Dermis microvascular lymphatic vessel endothelial cell (primary cell): ENCODE data around the gene KDM4F. TPM values are rescaled to one million over a fixed set of nuclear protein-coding genes. Genes with fewer than 3 reads are reported as not detected.

Source experiments
- DNase-seq, 2 donors: peaks; one replicate each; pipeline versions ENCODE4 v3.0.0 to v3.0.0-alpha.2; 2010; ENCODE audit warnings: low read depth in 2 of 2
- total RNA-seq: library from RNA; depleted of rRNA; stranded (reverse); fragments of >200 nt; gene quantifications from 2 replicates; pipeline ENCODE4 v1.2.1, GENCODE V29; 2014

KDM4F gene
- total RNA-seq, 1 donor from 2014 or later, result not detected

DNA sequence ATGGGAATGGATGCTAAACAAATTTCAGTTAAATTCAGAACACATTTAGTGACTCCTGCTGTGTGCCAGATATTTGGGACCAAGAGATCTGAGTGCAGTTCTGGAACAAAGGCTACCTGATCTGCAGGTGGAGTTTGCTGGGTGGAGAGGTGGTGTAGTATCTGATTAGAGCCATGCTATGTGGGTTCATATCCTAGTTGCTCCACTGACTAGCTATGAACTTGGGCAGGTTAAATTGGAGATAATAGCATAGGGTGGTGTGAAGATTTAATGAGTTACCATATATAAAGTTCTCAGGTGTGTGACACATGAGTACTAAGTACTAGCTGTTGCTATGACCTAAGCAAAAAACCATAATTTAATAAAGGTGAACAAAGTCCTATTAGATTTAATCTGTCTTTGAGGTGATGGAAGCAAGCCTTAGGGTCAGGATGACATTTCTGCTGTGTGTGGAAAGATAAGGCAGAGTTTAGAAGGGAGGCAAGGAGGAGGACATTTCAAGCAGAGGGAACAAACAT is 42.5 kb downstream of the KDM4F start:
- no peak for DNase-seq

DNA sequence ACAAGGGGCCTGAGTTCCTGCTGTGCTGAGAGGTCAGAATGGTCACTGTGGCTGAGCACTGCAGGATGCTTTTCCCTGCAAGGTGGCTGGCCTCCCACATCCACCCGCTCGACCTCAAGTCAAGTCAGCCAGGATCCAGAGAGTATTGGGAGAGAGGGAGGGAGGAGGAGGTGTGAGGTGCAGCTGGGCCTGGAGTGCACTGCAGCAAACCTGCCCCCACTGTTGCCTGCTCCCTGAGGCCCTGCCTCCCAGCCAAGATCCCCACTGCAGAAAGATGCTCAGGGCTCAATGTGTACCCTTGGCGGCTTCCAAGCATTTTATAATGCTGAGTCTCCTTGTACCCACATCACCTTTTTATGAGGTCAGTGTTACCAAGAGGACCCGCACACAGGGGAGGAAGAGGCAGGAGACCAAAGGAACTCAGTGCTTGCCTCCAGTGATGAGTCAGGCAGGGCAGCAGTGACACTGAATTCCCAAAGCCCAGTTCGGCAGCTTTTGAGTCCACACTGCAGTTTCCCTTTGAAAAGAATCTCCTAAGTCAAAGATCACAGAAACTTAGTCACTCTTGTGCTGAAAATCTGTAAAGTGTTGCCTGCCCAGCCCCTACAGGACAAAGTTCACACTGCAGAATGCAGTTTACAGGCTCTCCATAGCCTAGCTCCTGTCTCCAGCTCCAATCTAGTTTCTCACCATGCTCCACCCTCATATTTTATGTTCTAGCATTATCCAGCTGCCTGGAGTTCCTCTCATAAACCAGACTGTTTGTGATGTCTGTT is 43.5 kb downstream of the KDM4F start:
- DNase-seq, result peak in 1 of 2 donors; percentile 34

DNA sequence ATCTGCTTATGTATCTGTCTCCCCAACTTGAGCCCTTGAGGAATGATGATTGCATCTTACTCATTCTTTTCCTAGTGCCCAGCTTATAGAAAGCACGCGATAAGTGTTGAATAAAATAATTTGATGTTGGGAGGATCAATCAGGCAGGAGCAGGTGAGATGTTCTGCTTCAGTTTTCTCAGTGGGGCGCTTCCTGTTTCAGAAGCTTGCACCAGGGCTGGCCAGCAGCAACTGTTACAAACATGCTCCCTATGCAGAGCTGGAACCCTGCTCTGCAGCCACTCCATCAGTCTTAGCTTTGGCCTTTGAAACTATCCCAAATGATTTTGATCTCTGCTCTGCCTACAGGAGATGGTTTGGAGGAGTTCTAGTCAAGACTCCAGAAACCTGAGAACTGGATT is 44.3 kb downstream of the KDM4F start:
- no peak for DNase-seq

DNA sequence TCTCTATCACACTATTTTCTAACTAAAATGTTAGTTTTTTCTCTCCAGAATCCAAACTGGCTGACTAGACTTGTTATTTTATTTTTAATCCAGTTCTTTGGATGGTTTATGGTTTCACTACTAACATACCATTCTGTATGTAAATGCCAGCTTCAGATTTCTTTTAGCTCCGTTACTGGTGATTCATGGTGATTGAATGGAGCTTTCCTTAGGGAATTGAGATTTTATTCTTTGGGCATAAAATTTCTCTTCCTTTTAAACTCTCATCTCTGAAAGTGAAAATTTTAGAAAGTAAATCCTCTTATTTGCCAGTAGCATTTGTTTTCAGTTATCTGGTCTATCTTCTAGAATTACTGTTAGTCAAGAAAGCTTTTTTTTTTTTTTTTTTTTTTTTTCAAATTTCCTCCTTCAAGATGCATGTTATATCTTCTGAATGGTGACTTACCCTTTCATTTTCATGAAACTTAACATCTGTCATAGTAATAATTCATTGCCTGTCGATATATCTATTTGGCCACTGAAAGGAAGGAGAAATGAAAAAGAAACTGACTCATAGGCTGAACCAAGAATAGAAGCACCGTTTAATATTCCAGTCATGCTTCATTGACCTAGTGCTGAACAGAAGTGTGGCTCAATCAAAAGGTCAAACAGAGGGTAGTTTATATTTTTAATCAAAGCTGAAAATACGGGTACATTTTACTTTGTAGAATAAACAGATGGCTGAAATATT is 46.8 kb downstream of the KDM4F start:
- DNase-seq, result peak in 1 of 2 donors; percentile 56

DNA sequence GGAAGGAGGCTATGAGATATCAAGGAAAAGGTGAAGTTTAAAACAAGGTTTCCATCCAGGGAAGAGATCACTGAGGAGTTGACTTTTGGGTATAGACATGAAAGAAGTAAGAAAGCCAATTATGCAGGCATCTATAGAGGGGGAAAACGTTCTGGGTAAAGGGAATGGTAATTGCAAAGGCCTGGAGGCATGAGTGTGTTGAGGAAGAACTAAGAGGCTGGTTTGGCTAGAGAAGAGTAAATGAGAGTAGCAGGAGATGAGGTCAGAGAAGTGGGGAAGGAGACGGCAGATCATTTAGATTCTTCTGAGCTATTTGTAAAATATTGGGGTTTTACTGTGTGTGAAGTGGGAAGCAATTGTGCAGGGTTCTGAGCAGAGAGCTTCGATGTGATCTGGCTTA is 48.0 kb downstream of the KDM4F start:
- no peak for DNase-seq

DNA sequence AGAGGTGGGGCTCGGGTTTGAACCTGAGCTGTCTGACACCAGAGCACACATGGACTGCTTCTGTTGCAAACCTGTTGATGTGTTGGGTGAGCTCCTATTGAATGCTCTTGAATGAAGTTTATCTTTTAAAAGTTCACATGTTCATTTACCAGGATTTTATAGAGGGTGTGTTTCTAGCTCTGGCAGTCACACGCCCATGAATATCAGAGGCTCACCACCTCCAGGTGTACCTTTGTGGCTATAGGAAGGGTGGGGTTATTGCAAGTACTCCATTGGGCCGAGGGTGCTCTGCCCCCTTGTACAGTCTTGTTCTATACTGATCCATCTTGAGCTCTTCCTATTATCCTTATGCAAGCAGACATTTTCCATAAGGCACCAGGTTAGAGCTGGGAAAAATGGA is 49.6 kb downstream of the KDM4F start:
- no peak for DNase-seq

DNA sequence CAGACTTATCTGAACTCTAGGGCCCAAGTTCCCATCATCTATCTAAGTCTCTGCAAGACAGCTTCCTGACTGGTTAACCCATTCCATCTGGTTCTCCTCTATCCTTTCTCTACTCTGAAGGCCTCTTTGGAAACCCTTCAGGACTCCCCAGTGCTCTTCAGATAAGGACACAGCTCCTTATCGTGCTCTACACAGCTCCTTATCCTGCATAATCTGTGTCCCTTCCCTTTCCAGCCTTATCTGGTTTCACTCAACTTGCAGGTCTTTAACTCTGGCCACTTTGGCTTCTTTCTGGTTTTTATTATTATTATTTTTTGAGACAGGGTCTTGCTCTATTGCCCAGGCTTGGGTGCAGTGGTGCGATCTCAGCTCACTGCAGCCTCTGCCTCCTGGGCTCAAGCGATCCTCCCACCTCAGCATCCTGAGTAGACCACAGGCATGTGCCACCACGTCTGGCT is 51.0 kb downstream of the KDM4F start:
- no peak for DNase-seq

Other genes with a start within 250 kb of the KDM4F start
- 23.0 and 27.5 TPM in 2 replicates for gene CWC15, start 75.9 kb upstream of the KDM4F start, total RNA-seq
- gene KDM4D, start 75.7 kb upstream of the KDM4F start, total RNA-seq, result 0.39 and 0.51 TPM in 2 replicates
- gene KDM4E, start 24.2 kb upstream of the KDM4F start, total RNA-seq, result not detected in 2 replicates
- 19.1 and 21.5 TPM in 2 replicates for gene SRSF8, start 17.5 kb downstream of the KDM4F start, total RNA-seq
- gene ENDOD1, start 40.4 kb downstream of the KDM4F start, total RNA-seq, result 56.0 and 71.1 TPM in 2 replicates
- 23.2 and 46.3 TPM in 2 replicates for gene SESN3, start 181.8 kb downstream of the KDM4F start, total RNA-seq